Pons (tissue), 1 donor: ENCODE data around the gene OMP.
"Not testable (repeated sequence)": the region's sequence is repeated elsewhere in the genome, so short reads cannot be mapped to it uniquely, and the experiment has no call there.

Experiments used
- DNase-seq: peaks from one replicate; pipeline ENCODE4 v3.0.0-alpha.2; 2016; ENCODE audit warnings: low spot score

The OMP gene

DNA sequence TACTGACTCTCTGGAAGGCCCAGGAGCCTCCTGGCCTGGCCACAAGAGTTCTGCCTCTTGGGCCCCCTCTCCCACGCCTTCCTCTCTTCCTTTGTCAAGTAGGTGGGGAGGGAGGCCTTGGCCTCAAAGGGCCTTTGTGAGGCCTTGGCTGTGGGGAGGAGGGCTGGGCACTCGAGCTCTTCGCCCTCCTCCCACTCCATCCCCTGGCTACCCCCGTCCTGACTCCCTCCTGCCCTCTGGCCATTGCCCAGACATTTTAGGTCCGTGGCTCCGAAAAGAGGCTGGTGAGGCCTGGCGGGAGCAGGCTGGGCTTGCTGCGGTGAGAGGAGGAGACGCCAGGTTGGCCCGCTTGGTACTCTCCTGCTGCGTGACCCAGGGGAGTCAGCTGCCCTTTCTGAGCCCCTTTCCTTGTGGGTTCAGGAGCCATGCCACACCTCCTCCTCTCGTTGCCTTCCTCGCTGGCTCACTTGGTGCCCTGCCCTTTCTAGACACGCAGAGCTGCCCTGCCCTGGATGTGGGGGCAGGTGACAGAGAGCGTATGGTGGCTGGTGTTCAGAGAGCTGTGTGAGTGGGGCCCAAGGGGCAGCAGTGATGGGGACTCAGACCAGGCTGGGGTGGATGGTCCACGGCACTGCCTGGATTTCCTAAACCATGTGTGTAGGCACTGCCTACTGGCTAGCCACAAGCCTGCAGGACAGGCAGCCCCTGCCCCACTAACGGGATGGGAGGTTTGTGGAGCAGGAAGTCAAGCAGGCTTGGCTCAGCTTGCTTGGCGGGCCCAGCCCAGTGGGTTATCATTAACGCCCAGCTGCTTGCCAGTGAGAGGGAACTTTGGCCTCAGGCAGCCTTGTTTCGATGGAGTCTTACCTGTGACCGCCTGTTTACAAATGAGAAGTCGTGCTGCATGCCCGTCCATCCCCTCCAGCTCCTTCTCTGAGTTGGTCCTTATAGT, 15.8 kb upstream of the OMP start:
- no peak for DNase-seq

DNA sequence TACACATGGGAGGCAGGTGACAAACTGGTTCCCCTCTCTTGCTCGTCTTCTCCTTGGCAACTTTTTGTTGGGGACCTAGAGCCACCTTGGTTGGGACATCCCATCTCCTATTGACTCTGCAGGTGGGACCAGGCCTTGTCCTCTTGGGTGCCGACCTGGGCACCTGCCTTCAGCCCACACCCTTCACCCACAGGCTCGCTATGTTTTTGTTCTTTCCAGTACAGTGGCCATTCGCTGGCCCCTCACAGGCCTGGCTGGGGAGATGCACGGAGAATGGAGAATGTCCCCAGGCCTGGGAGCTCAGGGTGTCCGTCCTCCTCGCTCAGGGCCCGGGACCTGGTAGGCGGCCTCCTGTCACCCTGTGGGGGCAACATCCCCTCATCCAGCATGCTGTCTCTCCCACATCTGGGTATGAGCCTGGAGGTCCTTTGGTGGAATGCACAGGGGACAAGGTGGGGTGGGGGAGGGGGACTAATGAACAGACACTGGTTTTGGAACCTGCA, 14.9 kb upstream of the OMP start:
- no peak for DNase-seq

DNA sequence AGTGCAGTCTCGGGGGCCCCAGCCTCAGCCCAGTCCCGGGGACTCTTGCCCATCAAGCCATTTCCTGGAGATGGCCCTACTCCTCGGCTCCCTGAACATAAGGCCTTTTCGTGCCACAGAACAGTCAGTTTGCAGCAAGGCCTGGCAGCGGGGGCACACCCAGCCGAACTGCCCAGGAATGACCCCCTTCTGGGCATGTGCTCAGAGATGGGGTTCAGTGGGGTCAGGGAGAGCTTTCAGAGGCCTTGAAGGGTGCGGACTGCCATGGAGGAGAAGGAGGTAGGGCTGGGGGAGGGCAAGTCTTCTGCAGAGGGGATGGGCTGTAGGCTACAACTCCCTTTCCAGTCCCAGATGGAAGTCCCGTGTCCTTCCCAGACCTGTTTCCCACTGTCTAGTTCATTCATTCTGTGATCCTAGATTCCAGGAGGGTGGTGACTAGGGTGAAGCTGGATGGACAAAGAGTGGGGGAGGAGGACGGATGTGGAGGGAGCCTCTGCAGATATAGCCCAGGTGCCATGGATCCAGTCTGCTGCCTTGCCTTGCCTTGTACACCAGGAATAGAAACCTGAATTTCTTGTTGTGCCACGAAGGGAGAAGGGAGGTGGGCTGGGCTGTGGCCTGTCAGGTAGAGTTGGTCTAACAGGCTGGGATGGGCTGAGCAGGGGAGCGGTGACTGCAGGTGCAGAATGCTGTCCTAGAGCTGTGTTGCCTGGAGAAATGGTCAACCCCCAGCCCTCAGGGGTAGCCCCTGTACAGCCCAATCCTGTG, 14.2 kb upstream of the OMP start:
- DNase-seq = no peak

DNA sequence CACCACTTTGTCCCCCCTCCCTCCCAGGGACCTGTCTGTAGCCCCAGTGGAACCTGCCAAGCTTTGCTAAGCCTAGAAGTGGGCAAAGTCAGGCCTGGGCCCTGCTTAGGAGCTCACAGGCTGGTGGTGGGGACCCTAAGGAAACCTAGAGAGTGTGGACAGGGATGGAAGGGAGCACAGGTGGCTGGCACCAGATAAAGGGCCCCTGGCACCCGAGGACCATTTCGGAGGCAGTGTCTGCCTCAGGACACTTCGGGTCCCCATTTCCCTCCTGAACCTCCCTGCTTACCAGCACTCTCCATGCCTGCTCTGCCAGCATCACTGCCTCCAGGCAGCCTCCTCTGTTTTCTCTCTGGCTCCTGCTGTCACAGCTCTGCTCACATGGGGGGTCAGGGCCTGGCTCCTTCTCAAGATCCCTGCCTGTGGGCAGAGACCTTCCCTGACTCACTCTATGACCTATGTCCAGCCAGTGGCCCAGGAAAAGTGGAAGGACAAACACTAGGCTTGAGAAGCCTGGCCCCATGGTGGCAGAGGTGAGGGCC, 13.6 kb upstream of the OMP start:
- DNase-seq = no peak

DNA sequence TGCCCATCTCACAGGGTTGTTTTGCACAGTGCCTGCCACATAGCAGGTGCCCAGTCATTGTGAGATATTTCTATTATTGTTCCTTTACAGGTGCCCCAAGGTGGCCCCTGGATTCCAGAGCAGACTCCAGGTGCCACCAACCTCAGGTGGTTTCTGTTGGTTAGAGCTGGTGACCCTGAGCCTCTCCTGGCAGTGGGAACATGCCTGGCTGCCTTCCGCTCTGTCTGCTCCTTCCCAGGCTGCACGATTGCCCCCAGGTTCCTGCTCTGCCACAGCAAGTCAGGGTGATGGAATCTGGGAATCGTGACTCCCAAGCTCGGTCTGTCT, 12.6 kb upstream of the OMP start:
- no peak for DNase-seq

DNA sequence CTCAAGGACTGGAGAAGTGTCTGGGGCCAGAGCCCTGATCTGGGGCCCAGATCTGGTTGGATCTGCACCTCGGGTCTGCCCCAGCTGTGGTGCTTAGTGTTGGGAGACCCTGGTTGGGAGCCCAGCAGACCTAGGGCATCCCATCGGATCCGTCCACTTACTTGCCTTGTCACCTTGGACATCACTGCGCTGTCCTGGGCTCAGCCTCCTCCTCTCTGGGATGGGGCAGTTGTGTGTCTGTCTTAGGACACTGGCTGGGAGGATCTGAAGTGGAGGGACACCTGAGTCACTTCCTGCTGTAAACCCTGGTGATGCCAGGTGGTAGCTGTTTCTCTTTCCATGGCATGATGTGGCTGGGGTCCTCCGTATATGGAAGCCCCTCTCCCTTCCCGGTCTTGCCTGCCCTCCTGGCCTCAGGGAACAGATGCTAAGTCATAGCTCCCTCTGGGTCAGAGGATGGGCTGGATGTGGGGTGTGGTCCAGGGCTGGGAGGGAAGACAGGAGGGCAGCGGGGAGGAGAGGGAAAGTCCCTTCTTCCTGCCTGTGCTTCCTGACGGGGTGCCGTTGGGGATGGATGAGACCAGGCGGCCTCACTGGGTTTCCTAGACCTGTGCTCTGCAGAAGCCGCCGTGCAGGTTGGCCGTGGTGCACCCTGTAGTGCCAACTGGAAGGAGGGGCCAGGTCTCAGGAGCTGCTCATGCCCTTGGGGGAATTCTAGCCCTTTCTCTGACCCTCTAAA, 12.1 kb upstream of the OMP start:
- no peak for DNase-seq

DNA sequence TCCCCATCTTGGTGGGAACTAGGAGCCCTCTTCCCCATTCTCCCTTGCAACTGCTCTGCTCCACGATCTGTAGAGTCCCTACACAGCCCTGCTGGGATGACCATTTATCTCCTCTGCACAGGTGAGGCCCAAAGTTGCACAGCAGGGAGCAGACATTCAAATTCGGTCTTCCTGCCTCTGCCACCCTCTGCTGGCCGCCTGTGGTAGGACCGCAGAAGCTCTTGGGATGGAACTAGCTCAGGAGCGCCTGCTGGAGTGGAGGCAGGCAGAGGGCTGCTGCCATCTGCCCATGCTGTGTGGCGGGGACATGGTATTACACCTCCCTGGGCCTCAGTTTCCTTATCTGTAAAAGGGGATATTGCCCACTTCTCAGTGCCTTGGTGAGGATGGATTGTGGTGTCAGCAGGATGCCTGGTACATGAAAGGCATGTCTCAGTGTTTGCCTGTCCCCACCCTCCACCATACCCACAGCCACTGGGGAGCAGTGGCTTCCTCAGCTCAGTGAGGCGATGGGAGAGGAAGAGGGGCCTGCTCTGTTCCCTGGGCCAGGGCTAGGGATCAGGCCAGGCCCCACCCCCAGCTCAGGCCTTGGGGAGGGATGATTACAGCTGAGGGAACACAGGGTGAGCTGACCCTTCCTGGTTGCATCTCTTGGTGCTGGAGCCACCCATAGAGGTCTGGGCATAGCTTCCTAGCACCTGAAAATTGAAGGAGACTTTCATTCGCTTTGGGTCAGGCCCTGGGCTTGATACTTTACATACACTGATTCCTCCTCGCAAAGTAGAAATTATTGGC, 11.3 kb upstream of the OMP start:
- DNase-seq = peak; percentile 64

DNA sequence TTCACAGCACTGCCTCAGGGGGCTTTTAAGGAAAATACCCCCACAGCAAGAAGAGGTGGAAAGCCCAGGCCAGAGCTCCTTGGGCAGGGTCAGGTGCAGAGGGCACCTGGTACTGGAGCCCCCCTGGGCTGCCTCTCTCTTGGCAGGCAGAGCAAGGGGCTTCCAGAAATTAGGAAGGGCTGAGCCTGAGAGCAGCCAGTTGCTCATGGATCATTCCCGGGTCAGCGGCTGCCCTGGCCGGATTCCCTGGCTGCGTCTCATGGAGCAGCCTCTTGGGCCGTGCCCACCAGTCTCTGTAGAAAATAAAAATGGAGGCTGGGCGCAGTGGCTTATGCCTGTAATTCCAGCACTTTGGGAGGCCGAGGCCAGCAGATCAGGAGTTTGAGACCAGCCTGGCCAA, 10.3 kb upstream of the OMP start:
- DNase-seq = no peak

DNA sequence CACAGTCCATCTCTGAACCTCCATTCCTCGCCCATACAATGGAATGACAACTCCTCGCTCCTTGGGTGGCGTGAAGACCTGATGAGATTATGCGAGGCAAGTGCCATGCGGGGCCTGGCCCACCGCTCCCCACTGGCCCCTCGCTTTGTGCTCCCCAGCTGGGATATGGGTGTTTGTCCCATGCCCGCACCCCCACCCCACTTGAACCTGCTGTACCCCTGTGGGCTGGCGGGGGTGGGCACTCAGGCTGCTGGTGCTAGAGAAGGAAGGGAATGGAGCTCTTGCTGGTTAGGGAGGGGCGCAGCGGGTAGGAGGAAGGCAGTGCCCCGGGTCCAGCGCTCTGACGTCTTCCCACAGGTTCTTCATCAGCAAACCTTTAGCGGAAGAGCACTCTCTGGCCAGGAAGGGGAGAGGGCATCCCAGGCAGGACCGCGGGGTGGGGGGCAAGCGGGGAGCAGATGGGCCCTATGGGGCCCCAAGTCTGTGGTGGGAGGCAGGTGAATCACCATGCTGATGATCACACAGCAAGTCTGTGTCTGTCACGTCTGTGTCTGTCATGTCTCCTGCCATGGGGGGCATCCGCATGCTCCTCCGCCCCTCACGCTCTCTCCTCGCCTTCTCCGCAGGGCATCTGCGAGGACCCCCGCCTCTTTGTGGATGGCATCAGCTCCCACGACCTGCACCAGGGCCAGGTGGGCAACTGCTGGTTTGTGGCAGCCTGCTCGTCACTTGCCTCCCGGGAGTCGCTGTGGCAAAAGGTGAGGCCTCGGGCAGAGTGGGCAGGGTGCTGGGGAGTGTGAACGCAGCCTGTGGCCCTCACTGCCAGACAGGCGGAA, 9.4 kb upstream of the OMP start:
- DNase-seq = no peak

DNA sequence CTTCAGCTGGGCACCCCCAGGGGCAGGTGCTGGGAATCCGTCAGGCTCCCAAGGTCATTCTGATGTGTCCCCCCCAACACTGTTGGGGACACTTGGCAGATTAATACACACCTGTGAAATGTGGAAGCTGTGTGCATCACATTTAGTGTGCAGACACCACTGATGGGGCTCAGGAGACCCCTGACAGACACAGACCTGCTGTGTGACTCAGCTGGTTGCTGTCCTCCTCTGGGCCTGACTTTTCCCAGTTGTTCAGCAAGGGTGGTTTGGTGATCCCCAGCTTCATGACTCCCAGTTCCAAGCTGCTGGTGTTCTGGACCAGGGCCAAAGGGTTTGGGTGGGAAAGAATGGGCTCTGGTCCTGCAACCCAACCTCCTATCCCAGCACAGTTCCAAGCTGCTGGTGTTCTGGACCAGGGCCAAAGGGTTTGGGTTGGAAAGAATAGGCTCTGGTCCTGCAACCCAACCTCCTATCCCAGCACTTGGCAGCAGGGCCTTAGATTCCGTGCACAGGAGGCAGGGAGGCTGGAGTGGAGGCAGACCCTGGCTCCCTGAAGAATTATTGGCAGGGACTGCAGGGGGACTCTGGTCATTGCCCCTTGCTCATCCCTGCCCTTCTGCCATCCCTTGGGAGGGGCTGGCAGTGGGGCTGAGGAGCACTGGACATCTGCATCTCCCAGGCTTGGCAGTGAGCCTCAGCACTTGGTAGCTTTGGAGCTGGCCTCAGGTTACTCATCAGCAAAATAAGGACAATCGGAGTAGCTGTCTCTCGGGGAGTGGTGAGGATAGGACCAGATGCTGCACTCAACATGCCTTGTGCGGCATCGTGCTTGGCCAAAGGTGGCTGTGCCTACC, 8.4 kb upstream of the OMP start:
- DNase-seq = no peak

DNA sequence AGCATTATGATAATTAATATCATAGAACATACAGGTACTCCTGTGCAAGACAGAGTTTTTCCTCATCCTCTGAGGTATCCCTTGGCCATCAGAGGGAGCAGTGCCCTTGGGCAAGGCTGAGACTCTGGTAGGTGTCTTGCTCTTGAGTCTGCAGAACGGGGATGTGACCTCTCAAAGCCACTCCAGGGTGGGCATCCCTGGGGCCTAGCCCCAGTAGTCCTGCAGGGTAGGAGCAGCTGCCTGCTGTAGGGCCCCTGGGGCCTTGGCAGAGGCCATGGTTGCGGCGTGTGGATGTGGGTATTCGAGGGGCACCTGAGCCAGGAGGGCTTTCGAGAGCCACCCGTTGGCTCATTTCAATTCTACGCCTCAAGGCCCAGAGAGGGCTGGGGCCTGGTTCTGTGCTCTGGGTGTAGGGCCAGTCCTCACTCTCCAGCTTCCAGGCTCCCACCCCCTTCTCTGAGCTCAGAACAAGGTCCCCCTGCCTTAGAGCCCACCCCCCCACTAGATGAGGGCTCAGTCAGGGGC, 7.7 kb upstream of the OMP start:
- no peak for DNase-seq

DNA sequence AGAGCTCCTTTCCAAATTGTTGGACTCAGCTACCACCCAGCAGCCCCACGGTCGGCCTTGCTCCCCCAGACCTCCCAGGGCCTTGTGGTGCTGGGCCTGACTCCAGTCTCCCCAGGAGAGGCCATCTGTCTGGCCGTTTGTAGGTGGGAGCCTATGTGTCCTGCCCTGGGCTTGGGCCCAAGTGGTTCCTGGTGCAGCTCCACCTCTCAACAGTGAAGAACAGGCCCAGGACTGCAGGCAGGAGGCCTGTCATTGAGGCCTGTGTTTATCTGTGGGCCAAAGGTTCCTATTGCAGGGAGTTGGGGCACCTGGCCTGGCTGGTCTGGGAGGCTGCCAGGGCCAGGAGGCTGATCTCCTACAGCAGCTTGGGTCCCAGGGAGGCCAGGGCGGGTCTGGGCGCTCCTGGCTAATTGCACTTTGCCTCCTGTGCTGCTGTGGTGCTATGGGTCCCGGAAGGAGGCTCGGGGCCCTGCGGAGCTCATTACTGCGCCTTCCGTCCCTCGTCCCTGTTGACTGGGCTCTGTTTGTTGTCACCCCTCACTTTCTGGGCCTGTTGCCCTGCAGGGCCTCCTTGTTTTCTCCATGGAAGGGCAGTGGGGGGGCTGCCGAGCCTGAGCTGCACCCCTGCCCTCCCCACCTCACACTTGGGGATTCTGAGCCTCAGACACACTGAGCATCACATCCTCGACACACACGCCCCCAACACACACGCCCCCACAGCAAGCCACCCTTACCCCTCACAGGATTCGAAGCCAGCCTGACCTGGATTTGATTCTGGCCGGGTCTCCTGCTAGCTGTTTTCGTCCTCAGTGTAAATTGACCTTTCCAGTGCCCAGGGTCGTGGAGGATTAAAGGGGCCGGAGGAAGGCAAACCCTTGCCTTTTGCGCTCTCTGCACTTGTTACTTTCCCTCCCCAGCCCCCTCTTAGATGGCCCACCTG, 6.8 kb upstream of the OMP start:
- no peak for DNase-seq

DNA sequence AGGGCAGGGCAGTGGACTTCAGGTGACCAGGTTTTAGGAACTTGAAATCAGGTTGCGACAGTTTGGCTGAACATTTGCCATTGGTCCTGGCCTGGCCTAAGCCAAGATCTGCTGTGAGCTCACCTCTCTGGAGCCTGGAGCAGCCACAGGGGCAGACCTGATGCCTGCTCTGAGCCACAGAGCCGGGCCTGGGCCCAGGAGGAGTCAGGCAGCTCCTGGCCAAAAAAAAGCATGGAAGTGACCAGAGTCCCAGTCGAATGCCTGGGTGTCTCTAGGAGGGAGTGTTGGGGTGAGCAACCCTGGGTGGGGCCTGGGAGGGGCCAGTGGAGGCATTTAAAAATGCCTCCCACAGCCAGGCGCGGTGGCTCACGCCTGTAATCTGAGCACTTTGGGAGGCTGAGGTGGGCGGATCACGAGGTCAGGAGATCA, 6.0 kb upstream of the OMP start:
- DNase-seq = no peak

DNA sequence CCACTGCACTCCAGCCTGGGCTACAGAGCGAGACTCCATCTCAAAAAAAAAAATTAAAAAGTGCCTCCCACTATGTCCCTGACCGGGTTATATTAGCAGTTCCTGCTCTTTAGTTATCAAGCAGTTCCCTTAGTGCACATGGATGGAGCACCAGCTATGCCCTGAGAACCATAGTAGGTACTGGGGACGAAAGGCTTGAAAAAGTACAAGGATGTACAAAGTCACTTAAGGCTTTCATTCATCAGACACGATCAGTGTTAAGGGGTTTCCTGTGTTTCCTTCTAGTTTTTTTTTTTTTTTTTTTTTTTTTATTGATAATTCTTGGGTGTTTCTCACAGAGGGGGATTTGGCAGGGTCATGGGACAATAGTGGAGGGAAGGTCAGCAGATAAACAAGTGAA, 5.5 kb upstream of the OMP start:
- DNase-seq = not testable (repeated sequence)

DNA sequence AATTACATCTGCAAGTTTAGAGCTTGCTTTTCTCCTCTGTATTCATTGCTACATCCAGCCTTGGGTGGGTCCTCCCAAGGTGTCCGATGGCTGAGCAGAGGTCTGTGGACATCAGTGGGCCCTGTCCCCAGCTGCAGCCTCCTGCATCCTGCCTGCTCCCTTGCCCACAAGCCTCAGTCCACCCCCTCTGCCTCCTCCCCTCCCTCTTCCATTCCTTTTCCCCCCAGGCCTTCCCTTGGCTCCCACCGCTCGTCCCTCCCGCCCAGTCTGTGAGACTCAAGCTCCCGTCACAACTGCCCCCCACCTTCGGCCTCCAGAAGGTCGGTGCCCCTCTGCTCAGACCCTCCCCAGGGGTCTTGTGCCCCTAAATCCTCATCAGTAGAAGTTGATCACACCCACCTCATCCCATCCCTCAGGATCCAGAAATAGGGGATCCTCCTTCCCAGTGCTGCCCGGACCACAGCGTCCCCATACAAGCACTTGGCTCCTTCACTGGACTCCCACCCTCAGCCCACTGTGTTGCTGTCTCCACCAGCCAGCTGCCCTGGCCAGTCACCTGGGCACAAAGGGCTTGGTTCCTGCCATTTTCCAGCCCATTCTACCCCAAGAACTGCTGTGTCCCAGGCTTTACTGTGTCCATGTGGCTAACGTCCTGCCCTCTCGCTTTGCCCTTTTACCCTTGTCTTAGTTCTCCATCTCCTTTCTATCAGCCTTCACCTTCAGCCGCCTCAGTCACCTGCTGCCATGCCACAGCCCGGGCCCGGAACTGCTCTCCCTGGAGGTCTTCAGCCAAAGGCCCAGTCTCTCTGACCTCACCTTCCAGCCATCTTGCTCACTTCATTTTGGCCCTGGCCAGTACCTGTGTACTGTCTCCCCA, 2.2 kb upstream of the OMP start:
- DNase-seq = no peak

DNA sequence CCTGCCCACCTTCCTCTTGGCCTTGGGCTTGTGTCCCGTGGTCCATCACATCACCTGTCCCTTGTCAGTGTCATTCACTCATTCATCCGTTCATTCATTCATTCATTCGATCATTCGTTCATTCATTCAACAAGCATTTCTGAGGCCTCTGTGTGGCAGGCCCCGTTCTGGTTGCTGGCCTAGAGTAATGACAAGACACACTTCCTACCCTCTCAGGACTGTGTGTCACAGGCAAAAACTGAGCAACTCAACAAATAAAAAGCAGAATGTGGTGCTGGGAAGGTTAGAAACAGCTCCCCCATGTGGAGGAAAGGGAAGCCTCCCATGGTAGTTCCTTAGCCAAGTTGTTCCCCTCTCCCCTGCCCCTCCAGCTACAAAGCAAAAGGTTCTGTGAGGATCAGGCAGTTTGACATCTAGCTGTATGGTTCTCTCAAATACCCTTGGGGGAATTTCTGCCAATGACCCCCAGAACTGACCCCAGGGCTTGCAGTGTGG, 1.6 kb upstream of the OMP start:
- no peak for DNase-seq

DNA sequence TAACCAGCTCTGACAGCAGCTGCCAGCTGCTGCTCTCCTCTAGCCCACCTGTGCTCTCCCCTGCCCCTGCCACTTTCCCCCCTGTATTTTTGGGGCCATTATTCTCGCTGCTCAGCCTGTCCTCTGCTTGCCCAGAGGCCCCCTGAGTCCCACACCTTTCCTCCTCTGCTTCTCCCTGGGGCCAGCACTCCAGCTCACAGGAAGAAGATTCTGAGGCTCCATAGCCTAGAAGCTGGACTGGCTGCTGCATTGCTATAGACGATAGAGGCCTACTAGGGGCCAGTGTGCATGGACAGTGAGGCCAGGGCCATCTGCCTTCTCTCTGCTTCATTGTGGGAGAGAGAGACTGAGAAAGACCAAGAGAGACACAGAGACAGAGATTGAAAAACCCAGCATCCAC, 679 bp downstream of the OMP start:
- no peak for DNase-seq
